GM21367 (cell line): ENCODE measurements around the gene HOXC11.

ENCODE experiments used
- ATAC-seq: cut with Tn5 transposase; IDR thresholded peaks from one replicate; pipeline ENCODE4 v1.9.1; 2021; ENCODE audit not compliant: unreplicated experiment

Gene HOXC11

GRCh38 chr12:53983950-53984572 lies 11.1 kb downstream of the HOXC11 start:
- ATAC-seq = no peak

GRCh38 chr12:53984901-53985691 lies 12.2 kb downstream of the HOXC11 start, which contains the start of gene HOXC10:
Gene HOXC10, plus strand, starts transcription at chr12:53985146. Its CDS starts 114 bp downstream, at chr12:53985260.
- no peak for ATAC-seq

- ATAC-seq = no peak
These were observed 12.7 kb downstream of the HOXC11 start for GRCh38 chr12:53985692-53985993.

- no peak for ATAC-seq
These were observed 13.2 kb downstream of the HOXC11 start for GRCh38 chr12:53985994-53986685.

- no peak for ATAC-seq
These were observed 14.0 kb downstream of the HOXC11 start for GRCh38 chr12:53986686-53987483.

GRCh38 chr12:53987787-53988230 lies 14.9 kb downstream of the HOXC11 start:
- no peak for ATAC-seq

GRCh38 chr12:53988541-53989226 lies 15.8 kb downstream of the HOXC11 start:
- ATAC-seq = no peak

GRCh38 chr12:53989227-53990113 lies 16.5 kb downstream of the HOXC11 start:
- no peak for ATAC-seq

GRCh38 chr12:53990311-53991076 lies 17.6 kb downstream of the HOXC11 start:
- no peak for ATAC-seq

GRCh38 chr12:53991077-53991460 lies 18.1 kb downstream of the HOXC11 start:
- no peak for ATAC-seq

- ATAC-seq = no peak
These were observed 19.5 kb downstream of the HOXC11 start for GRCh38 chr12:53992377-53992889.

- no peak for ATAC-seq
These were observed 20.5 kb downstream of the HOXC11 start for GRCh38 chr12:53993162-53994008.

GRCh38 chr12:53994009-53994263 lies 21.0 kb downstream of the HOXC11 start:
- no peak for ATAC-seq

- ATAC-seq = no peak
These were observed 21.5 kb downstream of the HOXC11 start for GRCh38 chr12:53994264-53995001.

- ATAC-seq = no peak
These were observed 22.1 kb downstream of the HOXC11 start for GRCh38 chr12:53995002-53995377.

- no peak for ATAC-seq
These were observed 22.7 kb downstream of the HOXC11 start for GRCh38 chr12:53995378-53996239.
